ENCODE data around the gene SV2C. TPM values are rescaled to one million over a fixed set of nuclear protein-coding genes. Genes with fewer than 3 reads are reported as not detected.

The SV2C gene
- total RNA-seq, 1 donor from 2014 or later, result 0.33 TPM

DNA sequence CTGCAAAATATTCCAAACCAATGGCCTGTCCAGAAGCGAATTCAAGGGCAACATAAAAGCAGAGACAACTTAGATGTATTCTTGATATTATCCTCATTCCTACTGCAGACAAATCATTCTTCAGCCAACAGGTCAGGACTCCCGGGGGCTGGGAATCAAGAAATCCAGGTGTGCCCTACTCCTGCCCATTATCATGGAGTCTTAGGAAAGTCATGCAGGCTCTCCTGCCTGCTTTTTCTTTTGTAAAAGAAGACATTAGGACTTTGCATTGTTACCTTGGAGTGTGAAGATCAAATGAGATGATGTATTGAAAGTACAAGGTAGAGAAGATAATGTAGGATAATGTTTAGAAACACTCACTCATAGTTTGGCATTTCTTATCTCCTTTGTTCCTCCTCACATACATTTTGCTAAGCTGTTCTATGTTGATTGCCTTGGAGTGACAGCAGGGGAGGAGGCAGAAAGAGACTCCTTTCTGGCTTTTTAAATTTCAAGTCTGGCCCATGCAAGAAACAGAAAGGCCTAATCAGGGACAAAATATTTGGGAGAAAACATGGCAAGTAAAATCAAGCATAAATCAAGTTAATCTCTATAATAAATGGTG, 113.8 kb downstream of the SV2C start:
- no peaks in the 10 kb centered on the region for H3K9me3 Mint-ChIP-seq
- no peak for DNase-seq (ENCODE audit: low read depth, low spot score)
- TF ChIP-seq, protein P1, sequence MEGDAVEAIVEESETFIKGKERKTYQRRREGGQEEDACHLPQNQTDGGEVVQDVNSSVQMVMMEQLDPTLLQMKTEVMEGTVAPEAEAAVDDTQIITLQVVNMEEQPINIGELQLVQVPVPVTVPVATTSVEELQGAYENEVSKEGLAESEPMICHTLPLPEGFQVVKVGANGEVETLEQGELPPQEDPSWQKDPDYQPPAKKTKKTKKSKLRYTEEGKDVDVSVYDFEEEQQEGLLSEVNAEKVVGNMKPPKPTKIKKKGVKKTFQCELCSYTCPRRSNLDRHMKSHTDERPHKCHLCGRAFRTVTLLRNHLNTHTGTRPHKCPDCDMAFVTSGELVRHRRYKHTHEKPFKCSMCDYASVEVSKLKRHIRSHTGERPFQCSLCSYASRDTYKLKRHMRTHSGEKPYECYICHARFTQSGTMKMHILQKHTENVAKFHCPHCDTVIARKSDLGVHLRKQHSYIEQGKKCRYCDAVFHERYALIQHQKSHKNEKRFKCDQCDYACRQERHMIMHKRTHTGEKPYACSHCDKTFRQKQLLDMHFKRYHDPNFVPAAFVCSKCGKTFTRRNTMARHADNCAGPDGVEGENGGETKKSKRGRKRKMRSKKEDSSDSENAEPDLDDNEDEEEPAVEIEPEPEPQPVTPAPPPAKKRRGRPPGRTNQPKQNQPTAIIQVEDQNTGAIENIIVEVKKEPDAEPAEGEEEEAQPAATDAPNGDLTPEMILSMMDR (conservative IDR thresholded peaks at IDR 0.05), result no peak
- no peak overlapping the region for H3K4me3 Mint-ChIP-seq
- no peaks in the 10 kb centered on the region for H3K36me3 Mint-ChIP-seq (ENCODE audit: low read depth)
- H3K4me1 Mint-ChIP-seq, result peaks cover 17% of the 10 kb centered on the region
- no peak overlapping the region for H3K27ac Mint-ChIP-seq (ENCODE audit: unreplicated experiment)
- no peaks in the 10 kb centered on the region for H3K27me3 Mint-ChIP-seq (ENCODE audit: low read depth)

DNA sequence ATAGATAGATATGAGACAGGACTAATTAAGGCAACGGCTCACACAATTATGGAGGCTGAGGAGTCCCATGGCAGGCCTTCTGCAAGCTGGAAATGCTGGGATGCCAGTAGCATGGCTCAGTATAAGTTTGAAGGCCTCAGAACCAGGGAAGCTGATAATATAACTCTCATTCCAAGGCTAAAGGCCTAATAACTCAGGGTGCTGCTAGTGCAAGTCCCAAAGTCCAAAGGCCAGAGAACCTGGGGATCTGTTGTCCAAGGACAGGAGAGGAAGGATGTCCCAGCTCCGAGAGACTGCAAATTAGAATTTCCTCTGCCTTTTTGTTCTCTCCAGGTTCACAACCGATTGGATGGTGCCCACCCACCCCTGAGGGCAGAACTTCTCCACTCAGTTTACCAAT, 114.5 kb downstream of the SV2C start:
- peaks cover 17% of the 10 kb centered on the region for H3K4me1 Mint-ChIP-seq
- no peaks in the 10 kb centered on the region for H3K36me3 Mint-ChIP-seq (ENCODE audit: low read depth)
- H3K9me3 Mint-ChIP-seq, result no peaks in the 10 kb centered on the region
- TF ChIP-seq, protein P1 (conservative IDR thresholded peaks at IDR 0.05), result no peak
- no peak overlapping the region for H3K4me3 Mint-ChIP-seq
- no peak for DNase-seq (ENCODE audit: low read depth, low spot score)
- H3K27me3 Mint-ChIP-seq (ENCODE audit: low read depth), result no peaks in the 10 kb centered on the region
- no peak overlapping the region for H3K27ac Mint-ChIP-seq (ENCODE audit: unreplicated experiment)

DNA sequence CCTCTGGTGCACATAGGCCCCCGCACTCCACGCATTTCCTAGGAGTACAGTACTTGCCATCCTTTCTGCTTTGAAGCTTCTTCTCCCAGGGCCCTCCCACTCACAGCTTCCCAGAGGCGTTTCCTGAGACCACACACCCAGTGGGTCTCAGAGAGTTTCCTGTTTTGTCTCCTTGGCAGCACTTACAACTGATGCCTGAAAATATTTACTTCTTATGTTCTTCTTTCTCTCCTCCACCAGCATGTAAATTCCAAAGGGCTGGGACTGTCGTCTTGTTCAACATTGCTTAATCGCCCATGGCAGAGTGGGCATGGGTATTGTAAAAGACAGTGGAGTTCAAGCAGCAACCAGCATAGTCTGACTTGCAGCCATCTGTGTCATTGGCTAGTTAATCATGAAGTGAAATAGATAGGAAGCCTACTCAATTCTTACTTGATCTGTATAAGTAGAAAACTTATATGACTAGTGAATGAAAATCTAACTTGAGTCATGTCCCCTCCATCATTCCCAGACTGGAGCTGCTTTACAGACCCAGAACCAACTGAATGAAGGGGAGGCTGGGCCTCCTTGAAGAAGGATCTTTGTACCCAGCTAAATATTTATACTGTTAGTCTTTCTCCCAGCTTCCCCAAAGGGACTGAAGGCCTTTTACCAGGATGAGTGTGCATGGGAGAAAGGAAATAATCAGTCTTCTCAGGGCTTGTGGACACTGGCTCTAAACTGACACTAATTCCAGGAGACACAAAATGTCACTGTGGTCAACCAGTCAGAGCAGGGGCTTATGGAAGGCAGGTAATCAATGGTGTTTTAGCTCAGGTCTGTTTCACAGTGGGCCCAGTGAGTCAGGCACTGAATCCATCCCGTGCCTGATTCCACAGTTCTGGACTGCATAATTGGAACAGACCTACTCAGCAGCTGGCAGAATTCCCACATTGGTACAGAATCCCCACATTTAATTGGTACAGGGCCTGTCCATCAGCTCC, 116.4 kb downstream of the SV2C start:
- Mint-ChIP-seq H3K36me3 (ENCODE audit: low read depth) (no peaks in the 10 kb centered on the region), H3K4me3 (no peak overlapping the region), H3K27me3 (ENCODE audit: low read depth) (no peaks in the 10 kb centered on the region), H3K9me3 (no peaks in the 10 kb centered on the region), H3K27ac (ENCODE audit: unreplicated experiment) (no peak overlapping the region), H3K4me1 (peaks cover 12% of the 10 kb centered on the region)
- TF ChIP-seq, protein P1 (conservative IDR thresholded peaks at IDR 0.05), result no peak
- DNase-seq (ENCODE audit: low read depth, low spot score), result no peak

DNA sequence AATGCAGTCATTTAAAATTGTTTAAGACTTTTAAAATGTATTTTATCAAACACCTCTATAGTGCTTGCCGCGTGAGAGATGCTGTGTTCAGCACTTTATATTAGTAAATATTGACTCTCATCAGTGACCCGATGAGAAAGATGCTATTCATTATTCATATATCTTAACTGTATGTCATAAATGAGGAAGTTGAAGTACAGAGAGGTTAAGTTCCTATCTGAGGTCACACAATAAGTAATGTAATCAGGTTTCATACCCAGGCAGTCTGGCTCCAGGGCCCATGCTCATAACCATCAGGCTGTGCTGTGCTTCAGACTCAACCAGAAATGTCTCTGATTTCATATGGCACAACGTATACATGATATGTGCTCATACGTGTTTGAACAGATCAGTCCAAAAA, 119.0 kb downstream of the SV2C start:
- no peaks in the 10 kb centered on the region for H3K27me3 Mint-ChIP-seq (ENCODE audit: low read depth)
- no peaks in the 10 kb centered on the region for H3K36me3 Mint-ChIP-seq (ENCODE audit: low read depth)
- peaks cover 6% of the 10 kb centered on the region for H3K4me1 Mint-ChIP-seq
- H3K9me3 Mint-ChIP-seq, result no peaks in the 10 kb centered on the region
- TF ChIP-seq, protein P1 (conservative IDR thresholded peaks at IDR 0.05), result no peak
- no peak for DNase-seq (ENCODE audit: low read depth, low spot score)
- H3K27ac Mint-ChIP-seq (ENCODE audit: unreplicated experiment), result no peak overlapping the region
- H3K4me3 Mint-ChIP-seq, result no peak overlapping the region

DNA sequence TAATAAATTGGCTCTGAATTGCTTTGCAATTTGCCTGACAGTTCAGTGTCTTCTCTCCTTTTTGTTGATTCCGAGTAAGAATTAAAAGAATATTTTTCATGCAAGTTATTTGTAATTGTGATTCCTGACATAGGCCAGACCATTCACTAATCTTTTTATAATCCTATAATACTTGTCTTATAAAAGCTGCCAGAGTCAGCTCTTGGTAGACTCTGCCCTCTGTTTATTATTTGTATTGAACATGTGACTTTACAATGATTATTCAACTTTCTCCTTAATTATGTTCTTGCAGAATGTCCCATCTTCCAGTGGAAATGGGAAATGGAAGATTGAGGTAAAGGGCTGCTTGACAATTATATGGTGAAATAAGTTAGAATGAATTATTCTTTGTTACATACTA, 121.0 kb downstream of the SV2C start:
- H3K36me3 Mint-ChIP-seq (ENCODE audit: low read depth), result no peaks in the 10 kb centered on the region
- no peaks in the 10 kb centered on the region for H3K9me3 Mint-ChIP-seq
- H3K4me3 Mint-ChIP-seq, result no peak overlapping the region
- no peak overlapping the region for H3K27ac Mint-ChIP-seq (ENCODE audit: unreplicated experiment)
- no peaks in the 10 kb centered on the region for H3K27me3 Mint-ChIP-seq (ENCODE audit: low read depth)
- DNase-seq (ENCODE audit: low read depth, low spot score), result no peak
- H3K4me1 Mint-ChIP-seq, result peaks cover 4% of the 10 kb centered on the region
- TF ChIP-seq, protein P1 (conservative IDR thresholded peaks at IDR 0.05), result no peak
